Peyer's patch (tissue), 4 donors: ENCODE measurements around the gene PSMD2.

Experiments used
- CTCF ChIP-seq, 6 experiments: fragments of 450-650 bp in 4 of 6; fragments of 200-600 bp in 2 of 6; sonication (generic) in 1 of 6; IDR thresholded peaks; one replicate each; pipeline ENCODE4 v1.5.1; 2017 to 2019; ENCODE audit warnings: antibody characterized with exemption in 6 of 6, mild to moderate bottlenecking in 3 of 6, moderate library complexity in 1 of 6
- POLR2A ChIP-seq, 2 donors: fragments of 450-650 bp; IDR thresholded peaks; one replicate each; pipeline ENCODE4 v1.5.1; 2017; ENCODE audit warnings: antibody characterized with exemption in 2 of 2, mild to moderate bottlenecking in 2 of 2, moderate library complexity in 2 of 2

- TF ChIP-seq CTCF (IDR thresholded peaks at IDR 0.05): no peak
- no peak for TF ChIP-seq POLR2A (IDR thresholded peaks at IDR 0.05)
Observed at GRCh38 chr3:184308744-184309143, 9.7 kb downstream of the PSMD2 start.
